NOMO-1 treated with DMSO at 0.1 percent for 48 hours (cell line): ENCODE data around the gene PRDM15.

Source experiments
- DNase-seq: peaks from one replicate; lab custom pipeline; 2025; ENCODE audit not compliant: unreplicated experiment; lab: John Stamatoyannopoulos, UW

The PRDM15 gene

GRCh38 chr21:41885341-41886024 lies 6.3 kb upstream of the PRDM15 start:
- no peak for DNase-seq

- no peak for DNase-seq
These were observed 5.4 kb upstream of the PRDM15 start for GRCh38 chr21:41884501-41885030.

- DNase-seq = no peak
These were observed 4.4 kb upstream of the PRDM15 start for GRCh38 chr21:41883582-41883981.

- DNase-seq = no peak
These were observed 1.9 kb upstream of the PRDM15 start for GRCh38 chr21:41881051-41881450.

- DNase-seq = no peak
These were observed 1.0 kb upstream of the PRDM15 start for GRCh38 chr21:41880153-41880552.

GRCh38 chr21:41878831-41879189 lies 334 bp downstream of the PRDM15 start:
- peak; percentile 75 for DNase-seq

- DNase-seq = peak; percentile 28
These were observed 978 bp downstream of the PRDM15 start for GRCh38 chr21:41877901-41878830.

GRCh38 chr21:41876928-41877652 lies 2.1 kb downstream of the PRDM15 start:
- no peak for DNase-seq

GRCh38 chr21:41876396-41876795 lies 2.7 kb downstream of the PRDM15 start:
- no peak for DNase-seq

GRCh38 chr21:41875086-41875485 lies 4.1 kb downstream of the PRDM15 start:
- no peak for DNase-seq

- no peak for DNase-seq
These were observed 4.5 kb downstream of the PRDM15 start for GRCh38 chr21:41874611-41875010.

GRCh38 chr21:41873426-41873825 lies 5.7 kb downstream of the PRDM15 start:
- no peak for DNase-seq

- no peak for DNase-seq
These were observed 6.1 kb downstream of the PRDM15 start for GRCh38 chr21:41873005-41873404.

- DNase-seq = no peak
These were observed 7.7 kb downstream of the PRDM15 start for GRCh38 chr21:41871293-41872030.

- no peak for DNase-seq
These were observed 9.4 kb downstream of the PRDM15 start for GRCh38 chr21:41869771-41870170.

GRCh38 chr21:41868062-41868710 lies 11.0 kb downstream of the PRDM15 start:
- DNase-seq = no peak

GRCh38 chr21:41867313-41867712 lies 11.8 kb downstream of the PRDM15 start:
- no peak for DNase-seq

GRCh38 chr21:41866274-41866809 lies 12.8 kb downstream of the PRDM15 start:
- no peak for DNase-seq

GRCh38 chr21:41865002-41865777 lies 14.0 kb downstream of the PRDM15 start:
- no peak for DNase-seq
